WTC11 (cell line): Measurements from ENCODE around the gene MAB21L1. TPM values are rescaled to one million over a fixed set of nuclear protein-coding genes. Genes with fewer than 3 reads are reported as not detected.

Source experiments
- ATAC-seq: fragments of 200-7000 bp; cut with Tn5 transposase; 2 replicates; pipeline ENCODE4 v1.10.0; 2021; ENCODE audit warnings: mild to moderate bottlenecking, moderate library complexity
- CTCF ChIA-PET: fragments of 300-600 bp; sonication (Branson Sonifier 250); formaldehyde crosslinking; loops from one replicate; lab custom pipeline; 2021; ENCODE audit warnings: antibody characterized with exemption; lab: Charles Lee
- POLR2A ChIA-PET: fragments of 350-600 bp; sonication (Branson Sonifier 250); formaldehyde crosslinking; loops from one replicate; lab custom pipeline; 2021; ENCODE audit warnings: antibody characterized with exemption; lab: Charles Lee
- DNase-seq: peaks from one replicate; pipeline ENCODE4 v3.0.0; 2021; ENCODE audit warnings: low spot score
- H3K27ac Mint-ChIP-seq: 2 replicates; pipeline ENCODE4 v1.8.0; 2021; ENCODE audit warnings: mixed read lengths
- H3K27me3 Mint-ChIP-seq: 2 replicates; pipeline ENCODE4 v1.8.0; 2021; ENCODE audit warnings: low read depth, mild to moderate bottlenecking, moderate library complexity, mixed read lengths
- H3K36me3 Mint-ChIP-seq: 2 replicates; pipeline ENCODE4 v1.8.0; 2021; ENCODE audit warnings: mixed read lengths
- H3K4me1 Mint-ChIP-seq: 2 replicates; pipeline ENCODE4 v1.8.0; 2022; ENCODE audit warnings: mixed read lengths
- H3K4me3 Mint-ChIP-seq: 2 replicates; pipeline ENCODE4 v1.8.0; 2021; ENCODE audit warnings: mild to moderate bottlenecking, moderate library complexity, mixed read lengths
- H3K9me3 Mint-ChIP-seq: 2 replicates; pipeline ENCODE4 v1.8.0; 2021; ENCODE audit warnings: mixed read lengths
- ATF2 ChIP-seq: sonication (generic); formaldehyde crosslinking; IDR thresholded peaks from 2 replicates; pipeline ENCODE4 v1.8.1; 2022; ENCODE audit warnings: low read depth, missing genetic modification reagents, borderline replicate concordance
- CREM ChIP-seq: sonication (generic); formaldehyde crosslinking; IDR thresholded peaks from 2 replicates; pipeline ENCODE4 v1.8.1; 2022; ENCODE audit warnings: mild to moderate bottlenecking, missing genetic modification reagents, moderate library complexity
- FOXP1 ChIP-seq: sonication (generic); formaldehyde crosslinking; IDR thresholded peaks from 2 replicates; pipeline ENCODE4 v1.8.0; 2022; ENCODE audit warnings: missing genetic modification reagents, mild to moderate bottlenecking, moderate library complexity, borderline replicate concordance
- HMGXB4 ChIP-seq: sonication (generic); formaldehyde crosslinking; IDR thresholded peaks from 2 replicates; pipeline ENCODE4 v1.8.1; 2023; ENCODE audit warnings: mild to moderate bottlenecking, moderate library complexity, missing genetic modification reagents
- MYBL2 ChIP-seq: sonication (generic); formaldehyde crosslinking; IDR thresholded peaks from 2 replicates; pipeline ENCODE4 v1.8.1; 2023; ENCODE audit warnings: mild to moderate bottlenecking, moderate library complexity, missing genetic modification reagents
- ZNF219 ChIP-seq: sonication (generic); formaldehyde crosslinking; IDR thresholded peaks from 2 replicates; pipeline ENCODE4 v1.8.0; 2023; ENCODE audit warnings: missing genetic modification reagents, mild to moderate bottlenecking, borderline replicate concordance
- ZNF263 ChIP-seq: sonication (generic); formaldehyde crosslinking; IDR thresholded peaks from 2 replicates; pipeline ENCODE4 v1.8.1; 2022; ENCODE audit warnings: low read depth, mild to moderate bottlenecking, moderate library complexity, missing genetic modification reagents
- total RNA-seq: library from RNA; stranded (reverse); gene quantifications from 3 replicates; pipeline ENCODE4 v1.2.3, GENCODE V29; 2021
- TF ChIP-seq, protein P1 (sequence below): sonication (generic); formaldehyde crosslinking; IDR thresholded peaks from 2 replicates; pipeline ENCODE4 v1.8.0; 2023; ENCODE audit warnings: missing genetic modification reagents
- TF ChIP-seq, protein P2 (sequence below): sonication (generic); formaldehyde crosslinking; IDR thresholded peaks from 2 replicates; pipeline ENCODE4 v1.8.0; 2022; ENCODE audit warnings: mild to moderate bottlenecking, missing genetic modification reagents
- TF ChIP-seq, protein P3 (sequence below): sonication (generic); formaldehyde crosslinking; IDR thresholded peaks from 2 replicates; pipeline ENCODE4 v1.8.1; 2022; ENCODE audit warnings: mild to moderate bottlenecking, moderate library complexity, missing genetic modification reagents
- TF ChIP-seq, protein P4 (sequence below): sonication (generic); formaldehyde crosslinking; IDR thresholded peaks from 2 replicates; pipeline ENCODE4 v1.8.1; 2023; ENCODE audit warnings: mild to moderate bottlenecking, missing genetic modification reagents, moderate library complexity

Gene MAB21L1
- total RNA-seq, 1 experiment from 2014 or later, result 0.15 TPM

DNA sequence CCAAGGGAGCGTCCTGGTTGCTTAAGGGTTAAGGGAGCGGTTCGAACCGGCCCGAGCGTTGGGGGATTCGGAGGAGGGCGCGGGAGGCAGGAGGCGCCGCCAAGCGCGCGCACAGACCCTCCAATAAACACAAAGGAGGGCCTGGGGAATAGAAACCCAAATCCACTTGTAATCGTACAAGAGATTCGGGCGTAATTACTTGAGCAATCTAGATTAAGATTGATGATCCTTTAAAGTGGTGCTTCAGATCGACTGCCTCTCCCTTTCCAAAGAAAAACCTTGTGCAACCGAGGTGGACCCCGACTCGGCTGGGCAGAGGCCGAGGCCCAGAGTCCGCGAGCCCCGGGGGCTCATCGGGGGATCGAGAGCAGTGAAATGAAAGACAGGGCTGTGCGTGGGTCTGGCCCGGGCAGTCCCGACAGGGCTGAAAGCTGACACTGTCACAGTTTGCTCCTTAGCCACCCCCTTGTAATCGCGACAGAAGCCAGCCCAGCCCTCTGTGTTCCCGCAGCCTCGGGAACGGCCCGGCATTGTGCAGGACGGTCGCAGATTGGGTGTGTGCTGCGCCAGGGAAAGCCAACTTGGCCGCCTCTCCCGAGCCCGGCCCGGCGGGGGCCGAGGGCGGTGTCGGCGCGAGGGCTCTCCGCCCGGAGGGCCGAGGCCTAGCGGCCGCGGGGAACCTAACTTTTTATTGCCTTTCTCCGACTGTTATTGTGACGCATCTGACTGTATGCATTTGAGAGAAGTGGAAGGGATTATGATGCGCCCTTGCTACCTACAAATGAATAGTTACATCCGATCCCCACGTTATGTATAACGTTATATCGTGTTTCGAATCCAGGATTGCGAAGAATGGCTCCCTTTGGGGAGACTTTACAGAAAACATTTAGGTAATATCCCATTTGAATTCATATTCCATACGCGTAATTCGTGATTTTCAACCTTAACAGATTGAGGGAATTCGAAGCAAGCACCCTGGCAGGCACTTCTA lies 5.5 kb downstream of the MAB21L1 start:
- H3K4me3 Mint-ChIP-seq, result peak overlapping the region; percentile 80
- ChIA-PET CTCF (no interaction called here), POLR2A (no interaction called here)
- no peaks in the 10 kb centered on the region for H3K36me3 Mint-ChIP-seq
- TF ChIP-seq HMGXB4 (0 out of 2 replicates have a peak, but pooled peaks have one; percentile 7), MYBL2 (CRISPR knock-in tag) (0 out of 2 replicates have a peak, but pooled peaks have one; percentile 50), FOXP1 (CRISPR knock-in tag) (0 out of 2 replicates have a peak, but pooled peaks have one; percentile 48)
- TF ChIP-seq, protein P1, sequence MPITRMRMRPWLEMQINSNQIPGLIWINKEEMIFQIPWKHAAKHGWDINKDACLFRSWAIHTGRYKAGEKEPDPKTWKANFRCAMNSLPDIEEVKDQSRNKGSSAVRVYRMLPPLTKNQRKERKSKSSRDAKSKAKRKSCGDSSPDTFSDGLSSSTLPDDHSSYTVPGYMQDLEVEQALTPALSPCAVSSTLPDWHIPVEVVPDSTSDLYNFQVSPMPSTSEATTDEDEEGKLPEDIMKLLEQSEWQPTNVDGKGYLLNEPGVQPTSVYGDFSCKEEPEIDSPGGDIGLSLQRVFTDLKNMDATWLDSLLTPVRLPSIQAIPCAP (CRISPR knock-in tag), result no peak
- TF ChIP-seq, protein P2, sequence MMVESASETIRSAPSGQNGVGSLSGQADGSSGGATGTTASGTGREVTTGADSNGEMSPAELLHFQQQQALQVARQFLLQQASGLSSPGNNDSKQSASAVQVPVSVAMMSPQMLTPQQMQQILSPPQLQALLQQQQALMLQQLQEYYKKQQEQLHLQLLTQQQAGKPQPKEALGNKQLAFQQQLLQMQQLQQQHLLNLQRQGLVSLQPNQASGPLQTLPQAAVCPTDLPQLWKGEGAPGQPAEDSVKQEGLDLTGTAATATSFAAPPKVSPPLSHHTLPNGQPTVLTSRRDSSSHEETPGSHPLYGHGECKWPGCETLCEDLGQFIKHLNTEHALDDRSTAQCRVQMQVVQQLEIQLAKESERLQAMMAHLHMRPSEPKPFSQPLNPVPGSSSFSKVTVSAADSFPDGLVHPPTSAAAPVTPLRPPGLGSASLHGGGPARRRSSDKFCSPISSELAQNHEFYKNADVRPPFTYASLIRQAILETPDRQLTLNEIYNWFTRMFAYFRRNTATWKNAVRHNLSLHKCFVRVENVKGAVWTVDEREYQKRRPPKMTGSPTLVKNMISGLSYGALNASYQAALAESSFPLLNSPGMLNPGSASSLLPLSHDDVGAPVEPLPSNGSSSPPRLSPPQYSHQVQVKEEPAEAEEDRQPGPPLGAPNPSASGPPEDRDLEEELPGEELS (CRISPR knock-in tag), result 0 out of 2 replicates have a peak, but pooled peaks have one; percentile 31
- TF ChIP-seq, protein P3, sequence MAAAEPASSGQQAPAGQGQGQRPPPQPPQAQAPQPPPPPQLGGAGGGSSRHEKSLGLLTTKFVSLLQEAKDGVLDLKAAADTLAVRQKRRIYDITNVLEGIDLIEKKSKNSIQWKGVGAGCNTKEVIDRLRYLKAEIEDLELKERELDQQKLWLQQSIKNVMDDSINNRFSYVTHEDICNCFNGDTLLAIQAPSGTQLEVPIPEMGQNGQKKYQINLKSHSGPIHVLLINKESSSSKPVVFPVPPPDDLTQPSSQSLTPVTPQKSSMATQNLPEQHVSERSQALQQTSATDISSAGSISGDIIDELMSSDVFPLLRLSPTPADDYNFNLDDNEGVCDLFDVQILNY (CRISPR knock-in tag), result no peak
- TF ChIP-seq, protein P4, sequence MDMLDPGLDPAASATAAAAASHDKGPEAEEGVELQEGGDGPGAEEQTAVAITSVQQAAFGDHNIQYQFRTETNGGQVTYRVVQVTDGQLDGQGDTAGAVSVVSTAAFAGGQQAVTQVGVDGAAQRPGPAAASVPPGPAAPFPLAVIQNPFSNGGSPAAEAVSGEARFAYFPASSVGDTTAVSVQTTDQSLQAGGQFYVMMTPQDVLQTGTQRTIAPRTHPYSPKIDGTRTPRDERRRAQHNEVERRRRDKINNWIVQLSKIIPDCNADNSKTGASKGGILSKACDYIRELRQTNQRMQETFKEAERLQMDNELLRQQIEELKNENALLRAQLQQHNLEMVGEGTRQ, result peak; percentile 3; the same call in 1 of the 2 replicates
- DNase-seq, result peak; percentile 72
- H3K27ac Mint-ChIP-seq, result no peak overlapping the region
- ATAC-seq, result peak; percentile 82
- peaks cover 38% of the 10 kb centered on the region for H3K4me1 Mint-ChIP-seq
- H3K9me3 Mint-ChIP-seq, result no peaks in the 10 kb centered on the region
- H3K27me3 Mint-ChIP-seq, result peaks cover 73% of the 10 kb centered on the region

DNA sequence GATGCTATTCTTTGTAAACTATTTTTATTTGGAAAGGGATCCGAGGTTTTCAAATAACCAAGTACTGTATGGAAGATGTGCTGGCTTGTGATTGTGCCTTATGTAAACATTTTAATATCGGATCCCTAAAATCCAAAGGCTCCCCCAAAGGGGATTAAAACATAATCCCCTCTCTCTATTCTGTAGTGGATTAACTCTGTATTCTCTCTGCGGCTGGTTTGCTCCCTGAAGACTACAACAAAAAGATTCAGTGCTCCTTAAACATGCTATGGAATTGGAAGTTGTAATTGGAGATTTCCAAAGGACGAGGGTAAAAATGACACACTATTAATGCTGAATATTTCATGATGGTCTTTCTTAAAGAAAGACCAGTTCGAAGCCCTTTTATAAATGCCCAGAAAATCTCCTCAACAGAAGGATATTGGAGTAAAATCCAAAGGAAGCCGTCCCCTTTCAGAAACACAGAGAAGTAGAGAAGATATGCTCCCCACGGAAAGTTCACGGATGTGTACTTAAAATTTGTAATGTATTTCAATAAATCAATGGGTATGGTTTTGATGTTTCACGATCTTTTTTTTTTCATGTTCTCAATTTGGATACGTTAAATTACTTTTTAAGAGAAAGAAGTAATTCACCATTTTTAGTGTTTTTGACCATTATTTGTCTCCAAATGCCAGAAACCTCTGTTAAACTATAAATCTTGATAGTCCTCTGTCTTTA lies 6.5 kb downstream of the MAB21L1 start:
- peaks cover 63% of the 10 kb centered on the region for H3K27me3 Mint-ChIP-seq
- no peaks in the 10 kb centered on the region for H3K9me3 Mint-ChIP-seq
- H3K4me1 Mint-ChIP-seq, result peaks cover 28% of the 10 kb centered on the region
- ATAC-seq (no peak), DNase-seq (no peak)
- H3K4me3 Mint-ChIP-seq, result peak overlapping the region; percentile 80
- no peaks in the 10 kb centered on the region for H3K36me3 Mint-ChIP-seq
- POLR2A ChIA-PET, result no interaction called here
- TF ChIP-seq ATF2 (CRISPR knock-in tag), result no peak
- TF ChIP-seq HMGXB4, result no peak
- no peak for TF ChIP-seq ZNF263 (CRISPR knock-in tag)
- no peak for TF ChIP-seq CREM (CRISPR knock-in tag)
- no peak for TF ChIP-seq ZNF219
- CTCF ChIA-PET, result no interaction called here
- H3K27ac Mint-ChIP-seq, result no peak overlapping the region
